GM19193 (cell line): ENCODE data around the gene CERS6.

Source experiments
- POLR2A ChIP-seq: IDR thresholded peaks from 4 replicates; pipeline ENCODE4 v1.6.1; 2011; ENCODE audit not compliant: insufficient read depth, insufficient read length; ENCODE audit errors: extremely low read depth

The CERS6 gene

GRCh38 chr2:168802859-168803725 is 347.0 kb downstream of the CERS6 start:
- TF ChIP-seq POLR2A: no peak

- no peak for TF ChIP-seq POLR2A
These were observed 348.1 kb downstream of the CERS6 start for GRCh38 chr2:168804214-168804613.

- TF ChIP-seq POLR2A: no peak
These were observed 349.5 kb downstream of the CERS6 start for GRCh38 chr2:168805615-168806014.

- TF ChIP-seq POLR2A: no peak
These were observed 353.5 kb downstream of the CERS6 start for GRCh38 chr2:168809537-168809936.

- TF ChIP-seq POLR2A: no peak
These were observed 354.2 kb downstream of the CERS6 start for GRCh38 chr2:168810235-168810634.

- no peak for TF ChIP-seq POLR2A
These were observed 355.6 kb downstream of the CERS6 start for GRCh38 chr2:168811696-168812095.

GRCh38 chr2:168814046-168814445 is 358.0 kb downstream of the CERS6 start:
- TF ChIP-seq POLR2A: no peak

- TF ChIP-seq POLR2A: no peak
These were observed 359.2 kb downstream of the CERS6 start for GRCh38 chr2:168814939-168815907.

- no peak for TF ChIP-seq POLR2A
These were observed 360.3 kb downstream of the CERS6 start for GRCh38 chr2:168816369-168816768.

GRCh38 chr2:168819050-168819715 is 363.1 kb downstream of the CERS6 start:
- no peak for TF ChIP-seq POLR2A

- TF ChIP-seq POLR2A: no peak
These were observed 363.9 kb downstream of the CERS6 start for GRCh38 chr2:168819829-168820489.

- no peak for TF ChIP-seq POLR2A
These were observed 365.5 kb downstream of the CERS6 start for GRCh38 chr2:168821577-168821976.

- no peak for TF ChIP-seq POLR2A
These were observed 365.9 kb downstream of the CERS6 start for GRCh38 chr2:168821992-168822391.
